HG03039 (cell line): ENCODE results near the gene DGLUCY.
"Not testable (repeated sequence)": the region's sequence is repeated elsewhere in the genome, so short reads cannot be mapped to it uniquely, and the experiment has no call there.

ENCODE experiments used
- ATAC-seq: cut with Tn5 transposase; IDR thresholded peaks from one replicate; pipeline ENCODE4 v1.9.1; 2021; ENCODE audit warnings: mild to moderate bottlenecking, moderate library complexity; ENCODE audit not compliant: unreplicated experiment

Gene DGLUCY

DNA sequence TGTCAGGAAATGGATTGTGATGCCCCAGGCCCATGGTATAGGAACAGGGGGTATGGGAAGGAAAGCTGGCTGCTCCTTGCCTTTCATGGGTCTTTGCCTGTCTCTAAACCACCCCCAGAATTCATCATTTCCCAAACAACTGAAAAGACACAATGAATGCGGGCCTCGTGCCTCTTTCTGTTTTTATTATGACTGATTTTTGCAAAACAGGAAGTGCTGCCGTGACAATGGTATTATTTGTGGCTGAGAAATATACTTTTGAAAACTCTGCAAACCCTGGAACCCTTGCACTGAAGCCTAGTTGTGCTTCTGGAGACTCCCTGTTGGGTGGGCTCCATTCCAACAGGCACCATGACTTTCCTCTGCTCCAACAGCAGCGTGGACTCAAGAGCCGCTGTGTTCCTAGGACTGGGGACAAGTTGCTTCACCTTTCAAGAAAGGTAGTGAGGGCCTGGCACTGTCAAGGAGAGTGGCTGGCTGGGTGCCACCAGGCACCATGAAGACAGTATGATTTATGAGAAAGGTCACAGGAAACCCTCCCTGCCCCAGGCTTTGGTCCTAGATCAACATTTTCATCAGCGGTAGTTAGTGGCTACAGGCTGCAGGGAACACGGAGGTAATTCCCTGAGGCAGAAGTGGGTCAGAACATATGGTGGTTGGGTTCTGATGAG is 4.8 kb upstream of the DGLUCY start:
- no peak for ATAC-seq

DNA sequence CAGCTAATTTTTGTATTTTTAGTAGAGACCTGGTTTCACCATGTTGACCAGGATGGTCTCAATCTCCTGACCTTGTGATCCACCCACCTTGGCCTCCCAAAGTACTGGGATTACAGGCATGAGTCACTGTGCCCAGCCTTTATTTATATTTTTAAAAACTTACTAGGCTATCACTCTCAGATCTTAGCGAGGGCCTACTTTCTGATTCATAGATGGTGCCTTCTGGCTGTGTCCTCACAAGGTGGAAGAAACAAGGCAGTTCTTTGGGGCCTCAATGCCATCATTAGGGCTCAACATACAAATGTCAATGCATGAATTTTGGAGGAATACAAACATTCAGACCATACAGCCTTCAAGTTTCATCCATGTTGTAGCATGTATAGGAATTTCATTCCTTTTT is 2.4 kb upstream of the DGLUCY start:
- ATAC-seq, result no peak

DNA sequence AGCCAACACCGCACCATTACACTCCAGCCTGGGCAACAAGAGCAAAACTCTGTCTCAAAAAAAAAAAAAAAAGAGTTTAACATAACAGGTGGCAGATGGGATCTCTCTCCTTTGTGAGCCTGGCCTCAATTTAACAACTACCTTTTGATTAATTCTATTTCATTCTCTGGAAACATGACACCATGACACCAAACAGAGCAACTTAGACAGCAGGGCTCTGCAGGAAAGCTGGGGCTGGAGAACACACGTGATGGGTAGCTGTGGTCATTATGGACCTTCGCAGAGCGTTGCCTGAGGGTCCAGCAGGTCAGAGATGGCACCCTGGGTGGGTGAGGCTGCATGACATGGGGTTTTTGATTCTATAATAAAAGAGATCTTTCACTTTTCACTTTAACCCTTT is 1.7 kb upstream of the DGLUCY start:
- no peak for ATAC-seq

DNA sequence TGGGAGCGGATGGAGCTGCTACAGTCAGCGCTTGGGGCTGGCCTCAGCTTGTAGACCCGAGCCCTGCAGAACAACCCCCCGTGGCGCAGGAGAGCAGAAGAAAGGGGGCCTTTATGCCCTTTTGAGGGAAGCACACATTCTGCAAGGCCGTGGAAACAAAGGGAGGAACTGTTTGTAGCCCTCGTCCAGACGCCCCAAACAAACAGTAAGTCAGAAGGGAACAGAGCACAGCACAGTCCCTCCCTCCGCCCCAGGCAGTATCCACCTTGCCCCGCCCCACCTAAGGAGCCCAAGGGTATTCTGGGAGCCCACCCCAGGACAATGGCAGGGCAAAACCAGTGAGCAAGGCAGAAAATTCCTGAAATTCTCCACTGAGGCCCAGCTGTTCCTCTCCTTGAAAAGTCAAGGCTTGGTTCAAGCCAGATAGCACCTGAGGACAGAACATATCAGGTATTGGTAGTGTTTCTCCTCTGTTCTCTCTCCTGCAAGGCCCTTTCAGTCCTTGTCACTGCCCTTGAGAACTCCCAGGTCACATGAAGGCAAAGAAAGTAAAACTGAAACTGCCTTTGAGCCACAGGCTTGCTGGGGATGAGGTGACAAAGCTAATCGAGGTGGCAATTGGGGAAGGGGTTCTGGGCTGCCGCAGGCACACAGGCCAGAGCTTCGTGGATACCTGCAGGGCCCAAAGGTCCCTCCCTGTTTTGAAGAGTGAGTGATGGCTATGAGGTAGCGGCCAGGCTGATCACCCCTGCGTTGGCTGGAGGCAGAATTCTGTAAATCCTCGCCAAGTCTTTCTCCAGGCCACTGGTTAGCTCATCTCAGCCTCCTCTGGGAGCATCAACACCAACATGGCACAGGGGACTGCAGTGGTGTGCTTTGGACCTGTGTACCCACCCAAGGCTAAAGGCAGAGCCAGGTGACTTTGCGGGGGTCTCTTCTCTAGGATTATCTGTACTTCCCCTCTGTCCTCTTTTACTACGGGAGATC is 499 bp downstream of the DGLUCY start:
- peak; percentile 58 for ATAC-seq

DNA sequence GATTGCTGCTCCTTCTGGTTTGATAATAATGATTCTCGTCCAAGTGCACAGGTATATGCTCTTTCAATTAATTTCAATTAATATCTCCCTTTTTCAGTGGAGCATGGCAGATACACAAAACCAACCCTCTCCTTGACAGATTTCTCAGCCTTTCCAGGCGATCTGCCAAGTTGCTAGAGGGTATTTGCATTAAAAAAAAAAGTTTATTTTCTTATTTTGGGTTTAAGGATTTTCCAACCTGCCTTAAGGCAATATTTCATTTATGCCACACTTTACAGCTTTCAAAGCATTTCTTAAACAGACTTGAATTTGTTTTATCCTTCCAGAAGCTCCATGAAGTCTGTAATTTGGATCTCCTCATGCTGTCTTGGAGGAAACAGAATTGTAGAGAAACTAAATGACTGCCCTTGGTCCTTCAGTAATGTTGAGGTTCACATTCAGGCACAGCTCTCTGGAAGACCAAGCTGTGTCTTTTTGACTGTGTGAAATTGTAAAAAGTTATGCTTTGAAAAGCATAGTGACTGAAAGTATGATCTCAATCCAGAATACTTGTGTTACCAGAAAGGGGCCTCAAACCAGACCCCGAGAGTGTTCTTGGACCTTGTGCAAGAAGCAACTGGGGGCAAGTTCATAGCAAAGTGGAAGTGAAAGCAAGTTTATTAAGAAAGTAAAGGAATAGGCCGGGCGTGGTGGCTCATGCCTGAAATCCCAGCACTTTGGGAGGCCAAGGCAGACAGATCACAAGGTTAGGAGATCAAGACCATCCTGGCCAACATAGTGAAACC is 2.3 kb downstream of the DGLUCY start:
- no peak for ATAC-seq

DNA sequence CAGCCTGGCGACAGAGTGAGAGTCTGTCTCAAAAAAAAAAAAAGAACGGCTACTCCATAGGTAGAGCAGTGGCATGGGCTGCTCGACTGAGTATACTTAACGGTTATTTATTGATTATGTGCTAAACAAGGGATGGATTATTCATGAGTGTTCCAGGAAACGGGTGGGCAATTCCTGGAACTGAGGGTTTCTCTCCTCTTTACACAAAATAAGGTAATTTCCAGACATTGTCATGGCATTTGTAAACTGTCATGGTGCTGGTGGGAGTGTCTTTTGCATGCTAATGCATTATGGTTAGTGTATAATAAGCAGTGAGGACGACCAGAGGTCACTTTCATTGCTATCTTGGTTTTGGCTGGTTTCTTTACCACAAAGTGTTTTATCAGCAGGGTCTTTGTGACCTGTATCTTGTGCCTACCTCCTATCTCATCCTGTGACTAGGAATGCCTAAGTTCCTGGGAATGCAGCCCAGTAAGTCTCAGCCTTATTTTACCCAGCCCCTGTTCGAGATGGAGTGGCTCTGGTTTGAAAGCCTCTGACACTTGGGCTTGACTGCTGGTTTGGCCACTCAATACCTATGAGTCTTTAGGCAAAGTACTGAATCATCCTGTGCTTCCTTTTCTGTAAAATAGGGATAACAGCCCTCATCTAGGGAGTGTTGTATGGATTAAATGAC is 3.2 kb downstream of the DGLUCY start:
- no peak for ATAC-seq

DNA sequence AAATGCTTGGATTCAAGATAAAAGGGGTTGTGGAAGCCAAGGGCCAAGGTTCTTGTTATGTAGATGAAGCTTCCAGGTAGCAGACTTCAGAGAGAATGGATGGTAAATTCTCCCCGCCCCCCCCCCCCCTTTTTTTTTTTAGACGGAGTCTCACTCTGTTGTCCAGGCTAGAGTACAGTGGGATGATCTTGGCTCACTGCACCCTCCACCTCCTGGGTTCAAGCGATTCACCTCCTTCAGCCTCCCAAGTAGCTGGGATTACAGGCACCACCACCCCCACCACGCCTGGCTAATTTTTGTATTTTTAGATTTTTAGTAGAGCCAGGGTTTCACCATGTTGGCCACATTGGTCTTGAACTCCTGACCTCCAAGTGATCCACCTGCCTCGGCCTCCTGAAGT is 4.1 kb downstream of the DGLUCY start:
- no peak for ATAC-seq

DNA sequence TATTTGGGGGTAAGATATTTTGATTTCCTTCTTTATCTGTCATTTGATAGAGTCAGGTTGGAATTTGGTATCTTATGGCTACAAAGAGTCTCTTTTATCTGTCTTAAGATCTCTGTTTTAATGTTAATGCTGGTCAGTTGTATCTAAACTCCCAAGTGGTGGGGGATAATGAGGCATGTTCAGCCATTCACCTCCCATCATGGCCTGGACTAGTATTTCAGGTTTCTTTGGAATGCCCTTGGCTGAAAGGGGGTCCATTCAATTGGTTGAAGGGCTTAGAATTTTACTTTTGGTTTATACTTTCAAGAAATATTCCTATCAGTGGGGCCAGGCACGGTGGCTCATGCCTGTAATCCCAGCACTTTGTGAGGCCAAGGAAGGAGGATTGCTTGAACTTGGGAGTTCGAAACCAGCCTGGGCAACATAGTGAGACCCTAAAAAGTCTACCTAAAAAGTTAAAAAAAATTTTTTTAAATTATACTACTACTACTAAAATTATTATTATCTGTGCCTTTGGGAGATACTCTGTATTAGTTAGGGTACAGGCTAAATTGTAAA is 4.7 kb downstream of the DGLUCY start:
- no peak for ATAC-seq

DNA sequence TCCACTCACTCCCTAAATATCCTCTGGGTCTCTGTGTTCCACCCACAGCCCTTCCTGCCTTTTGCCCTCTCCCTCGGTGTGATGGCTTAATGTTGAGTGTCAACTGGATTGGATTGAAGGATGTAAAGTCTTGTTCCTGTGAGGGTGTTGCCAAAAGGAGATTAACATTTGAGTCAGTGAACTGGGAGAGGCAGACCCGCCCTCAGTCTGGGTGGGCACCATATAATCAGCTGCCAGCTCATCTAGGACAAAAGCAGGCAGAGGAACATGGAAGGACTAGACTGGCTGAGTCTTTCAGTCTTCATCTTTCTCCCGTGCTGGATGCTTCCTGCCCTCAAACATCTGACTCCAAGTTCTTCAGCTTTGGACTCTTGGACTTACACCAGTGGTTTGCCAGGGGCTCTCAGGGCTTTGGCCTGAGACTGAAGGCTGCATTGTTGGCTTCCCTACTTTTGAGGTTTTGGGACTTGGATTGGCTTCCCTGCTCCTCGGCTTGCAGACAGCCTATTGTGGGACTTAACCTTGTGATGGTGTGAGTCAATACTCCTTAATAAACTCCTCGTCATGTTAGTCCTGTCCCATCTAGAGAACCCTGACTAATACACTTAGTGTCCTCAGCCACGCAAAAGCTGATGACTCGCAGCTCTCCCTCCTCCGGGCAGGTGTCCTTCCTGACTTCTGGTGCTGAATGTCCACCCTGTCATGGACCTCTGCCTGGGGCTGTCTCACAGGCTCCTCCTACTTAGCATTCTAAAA is 5.9 kb downstream of the DGLUCY start:
- no peak for ATAC-seq

DNA sequence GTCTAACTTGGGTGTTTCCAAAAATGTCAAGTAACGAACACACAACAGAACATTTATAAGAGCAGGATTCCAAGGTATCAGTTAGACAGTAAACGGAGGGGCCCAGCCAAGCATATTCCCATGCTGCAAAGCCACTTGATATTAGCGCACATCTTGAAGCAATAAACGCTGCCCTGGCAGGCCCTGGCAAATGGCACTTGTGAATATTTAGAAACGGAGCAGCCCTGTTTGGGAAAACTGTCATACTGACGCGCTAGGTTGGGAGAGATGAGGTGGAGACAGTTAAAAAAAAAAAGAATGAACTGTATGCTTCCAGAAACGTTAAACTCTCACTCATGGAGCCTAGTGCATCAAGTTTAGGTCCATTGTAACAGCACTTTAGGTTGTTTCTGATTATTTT is 9.3 kb downstream of the DGLUCY start:
- ATAC-seq, result no peak

DNA sequence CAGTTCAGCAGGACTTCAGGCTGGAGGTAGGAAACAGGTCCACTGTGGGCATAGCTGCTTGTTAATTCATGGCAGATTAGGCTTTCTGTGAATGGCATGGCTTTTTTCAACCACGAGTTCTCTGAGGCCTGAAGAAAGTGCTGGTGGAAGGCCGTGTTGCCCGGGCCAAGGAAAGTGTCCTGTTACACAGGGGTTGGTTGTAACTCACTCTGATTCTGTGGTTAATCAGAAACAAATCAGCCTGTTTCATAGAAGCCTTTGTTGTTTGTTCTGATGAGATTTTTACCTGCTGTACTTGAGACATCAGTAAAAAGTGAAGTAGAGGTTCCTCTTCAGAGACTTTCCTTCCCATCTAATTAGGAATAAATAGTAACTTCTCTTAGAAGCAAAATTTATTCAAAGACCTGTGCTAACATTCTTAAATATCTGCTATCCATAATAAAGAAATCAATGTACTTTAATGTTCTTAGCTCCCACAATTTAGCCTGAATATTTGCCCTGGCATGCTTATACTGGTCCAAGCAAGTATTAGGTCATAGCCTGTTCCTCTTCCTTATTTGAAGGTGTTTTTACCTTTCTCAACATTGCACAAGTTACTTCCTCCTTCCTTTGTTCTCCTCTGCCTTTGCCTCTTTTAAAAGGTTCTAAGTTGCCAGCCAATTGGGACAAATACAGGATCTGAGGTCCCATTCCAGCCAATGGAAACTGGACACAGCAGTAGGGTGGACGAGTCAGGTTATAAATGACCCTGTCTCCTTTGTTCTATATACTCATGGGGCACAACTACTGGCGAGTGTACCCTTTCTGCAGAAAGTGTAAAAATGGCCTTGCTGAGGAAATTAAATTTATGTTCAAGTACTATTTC is 10.8 kb downstream of the DGLUCY start:
- ATAC-seq, result not testable (repeated sequence)

DNA sequence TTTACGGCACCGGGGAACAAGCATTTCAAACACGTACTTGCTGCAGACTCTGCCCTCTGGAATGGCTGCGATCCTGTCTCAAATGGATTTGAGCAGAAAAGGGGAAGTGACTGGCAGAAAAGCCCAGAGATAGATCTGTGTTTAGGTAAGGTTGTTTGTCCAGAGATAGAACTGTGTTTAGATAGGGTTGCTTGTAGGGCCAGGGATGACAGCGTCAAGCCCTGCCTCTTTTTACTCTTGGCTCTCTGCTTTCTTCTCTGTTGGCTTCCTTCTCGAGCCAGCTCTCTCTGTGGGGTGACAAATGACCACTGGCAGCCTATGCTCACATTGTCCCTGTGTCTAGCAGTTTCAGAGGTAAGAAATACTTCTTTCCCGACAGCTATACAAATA is 11.4 kb downstream of the DGLUCY start:
- no peak for ATAC-seq

DNA sequence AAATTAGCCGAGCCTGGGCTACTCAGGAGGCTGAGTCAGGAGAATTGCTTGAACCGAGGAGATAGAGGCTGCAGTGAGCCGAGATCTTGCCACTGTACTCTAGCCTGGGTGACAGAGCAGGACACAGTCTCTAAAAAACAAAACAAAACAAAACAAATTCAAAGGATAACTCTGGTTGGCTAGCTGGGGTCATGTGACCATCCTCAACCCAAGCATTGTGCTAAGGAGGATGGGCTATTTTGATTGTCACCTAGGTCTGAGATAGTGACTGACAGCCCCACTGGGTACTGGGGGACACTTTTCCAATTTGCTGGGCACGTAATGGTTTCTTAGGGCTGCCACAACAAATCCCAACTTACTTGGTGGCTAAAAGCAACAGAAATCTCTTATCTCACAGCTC is 11.9 kb downstream of the DGLUCY start:
- no peak for ATAC-seq

DNA sequence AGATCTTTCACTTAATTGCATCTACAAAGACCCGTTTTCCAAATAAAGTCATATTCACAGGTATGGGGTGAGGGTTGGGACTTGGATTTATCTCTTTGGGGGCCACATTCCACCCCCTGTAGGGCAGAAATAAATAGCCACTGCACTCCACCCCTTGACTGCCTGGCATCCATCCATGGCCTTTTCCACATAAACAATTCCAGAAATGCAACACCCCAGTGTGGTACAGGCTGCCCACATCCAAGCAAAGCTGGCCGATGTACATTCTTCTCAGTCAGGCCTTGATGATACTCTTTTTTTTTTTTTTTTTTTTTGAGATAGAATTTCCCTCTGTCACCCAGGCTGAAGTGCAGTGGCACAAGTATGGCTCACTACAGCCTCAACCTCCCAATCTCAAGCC is 12.9 kb downstream of the DGLUCY start:
- ATAC-seq, result no peak

DNA sequence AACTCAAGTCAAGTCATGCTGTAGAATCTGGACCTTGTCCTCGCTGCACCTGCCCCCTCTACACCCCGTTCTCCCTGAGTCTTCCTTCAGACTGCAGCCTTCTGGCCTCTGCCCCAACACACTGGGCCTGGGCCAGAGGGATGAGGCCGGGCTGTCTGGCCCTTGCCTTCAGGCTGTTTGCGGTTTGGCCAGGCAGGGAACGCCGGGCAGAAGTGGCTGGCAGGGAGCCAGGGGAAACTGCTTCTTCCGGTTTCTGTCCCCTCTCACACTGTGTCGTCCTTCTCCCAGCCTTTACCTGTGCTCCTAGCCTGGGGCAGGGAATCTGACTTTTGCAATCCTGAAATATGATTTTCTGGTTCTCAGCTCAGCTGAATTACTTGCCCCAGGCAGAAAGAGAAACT is 13.5 kb downstream of the DGLUCY start:
- ATAC-seq, result no peak

DNA sequence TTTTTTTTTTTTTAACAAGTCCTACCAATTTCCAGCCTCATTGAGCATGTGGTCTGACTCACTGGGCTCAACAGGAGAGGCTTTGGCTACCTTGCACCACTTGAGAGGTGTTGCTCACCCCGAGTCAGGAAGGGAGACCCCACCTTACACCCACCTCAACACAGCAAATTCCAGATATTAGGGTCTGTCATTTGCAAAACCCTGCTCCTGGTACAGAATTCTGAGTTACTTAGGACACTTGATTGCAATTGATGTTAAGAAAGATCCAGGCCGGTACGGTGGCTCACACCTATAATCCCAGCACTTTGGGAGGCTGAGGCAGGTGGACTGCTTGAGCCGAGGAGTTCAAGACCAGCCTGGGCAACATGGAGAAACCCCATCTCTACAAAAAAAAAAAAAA is 14.1 kb downstream of the DGLUCY start:
- no peak for ATAC-seq

DNA sequence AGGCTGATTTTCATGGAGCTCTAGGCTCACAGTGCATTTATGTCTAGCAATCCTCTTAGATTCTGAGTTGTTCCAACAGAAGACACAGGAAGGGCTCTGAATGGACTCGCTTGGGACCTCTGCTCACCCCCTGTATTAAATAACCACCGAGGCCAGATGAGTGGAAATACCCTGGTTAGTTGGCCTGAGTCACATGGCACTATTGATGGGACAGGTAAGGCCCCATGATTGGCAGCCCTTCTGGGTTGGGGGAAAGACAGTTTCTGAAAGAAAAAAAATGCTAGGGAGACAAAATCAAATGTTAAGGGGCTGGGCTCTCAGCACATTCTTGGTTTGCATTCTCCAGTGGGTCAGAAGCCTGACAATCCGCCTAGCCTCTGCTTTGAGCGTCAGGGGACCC is 14.8 kb downstream of the DGLUCY start:
- ATAC-seq, result no peak

DNA sequence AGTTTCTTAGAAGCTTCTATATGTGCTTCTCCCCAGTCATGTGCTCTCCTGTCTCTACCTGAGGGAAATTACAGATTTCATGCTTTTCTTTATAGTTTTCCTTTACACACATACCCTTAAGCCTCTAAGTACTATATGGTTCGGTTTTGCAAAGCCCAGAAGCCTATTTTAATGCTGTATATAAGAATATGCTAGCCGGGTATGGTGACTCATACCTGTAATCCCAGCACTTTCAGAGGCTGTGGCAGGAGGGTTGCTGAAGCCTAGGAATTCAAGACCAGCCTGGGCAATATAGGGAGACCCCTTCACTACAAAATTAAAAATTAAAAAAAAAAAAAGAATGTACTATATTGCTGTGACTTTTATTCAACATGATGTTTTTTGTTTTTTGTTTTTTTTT is 15.4 kb downstream of the DGLUCY start:
- no peak for ATAC-seq

DNA sequence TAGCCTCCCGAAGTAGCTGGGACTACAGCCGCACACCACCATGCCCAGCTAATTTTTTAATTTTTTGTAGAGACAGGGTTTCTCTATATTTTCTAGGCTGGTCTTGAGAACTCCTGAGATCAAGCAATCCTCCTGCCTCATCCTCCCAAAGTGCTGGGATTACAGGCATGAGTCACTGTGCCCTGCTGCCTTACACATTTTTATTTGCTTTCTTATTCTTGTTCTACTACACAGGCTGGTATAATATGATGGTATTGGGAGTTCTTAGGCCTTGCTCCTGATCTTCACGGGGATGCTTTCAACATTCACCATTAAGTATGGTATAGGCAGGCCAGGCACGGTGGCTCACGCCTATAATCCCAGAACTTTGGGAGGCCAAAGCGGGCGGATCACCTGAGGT is 21.2 kb downstream of the DGLUCY start:
- no peak for ATAC-seq
